Adrenal gland (tissue), 12 donors: ENCODE data around the gene RIC8A. TPM values are rescaled to one million over a fixed set of nuclear protein-coding genes. Genes with fewer than 3 reads are reported as not detected.

Source experiments
- DNase-seq, 7 donors: peaks; one replicate each; pipeline ENCODE4 v3.0.0-alpha.2; 2019 to 2020
- H3K27ac ChIP-seq, 5 donors: fragments of 200-600 bp; sonication (generic) in 4 of 5; 1 replicate in 3 of 5; 2 replicates in 2 of 5; pipeline versions ENCODE4 v1.5.1 to v1.8.0; 2016 to 2020; ENCODE audit warnings: mild to moderate bottlenecking in 1 of 5
- H3K27me3 ChIP-seq: fragments of 200-600 bp; 2 replicates; pipeline ENCODE4 v1.8.0; 2021
- H3K36me3 ChIP-seq, 2 donors: fragments of 200-600 bp; replicated peaks in 1 of 2; 1 replicate in 1 of 2; 2 replicates in 1 of 2; pipeline versions ENCODE4 v1.5.1 to v1.8.0; 2018 to 2022
- H3K4me1 ChIP-seq, 2 donors: fragments of 200-600 bp; replicated peaks in 1 of 2; 1 replicate in 1 of 2; 2 replicates in 1 of 2; pipeline versions ENCODE4 v1.5.1 to v1.8.0; 2018 to 2021
- H3K4me3 ChIP-seq, 4 donors: fragments of 200-600 bp; sonication (generic) in 3 of 4; one replicate each; pipeline ENCODE4 v1.5.1; 2016 to 2018
- H3K9me3 ChIP-seq, 3 donors: fragments of 200-600 bp; sonication (generic) in 1 of 3; replicated peaks in 1 of 3; 1 replicate in 2 of 3; 2 replicates in 1 of 3; pipeline versions ENCODE4 v1.5.1 to v1.8.0; 2016 to 2021
- POLR2A ChIP-seq, 2 donors: fragments of 450-650 bp; IDR thresholded peaks; one replicate each; pipeline ENCODE4 v1.6.1; 2017; ENCODE audit warnings: antibody characterized with exemption in 2 of 2, mild to moderate bottlenecking in 2 of 2, moderate library complexity in 1 of 2
- WGBS, 4 donors: extraction: QIAGEN DNeasy Blood & Tissue Kit in 2 of 4; methylation state at CpG; one replicate each; pipeline versions ENCODE4 v1.1.5 to v1.1.7; 2013 to 2017; 5-methylcytosine and 5-hydroxymethylcytosine counted together
- intact Hi-C, 2 donors: fragments of 100-400 bp; cut with DNase I; formaldehyde crosslinking; loops; one replicate each; pipeline versions ENCODE4 v1.14.1 to v1.15.0; 2022 to 2023
- polyA plus RNA-seq, 3 donors: library from polyadenylated mRNA; stranded (reverse); fragments of 200-250 nt in 2 of 3; fragments of 350-450 nt in 1 of 3; fragmentation: Illumina TruSeq in 1 of 3; extraction: RNeasy Lipid Tissue Mini Kit (QIAGEN cat#74804) in 1 of 3; gene quantifications; one replicate each; pipeline ENCODE4 v1.2.3, GENCODE V29; 2013 to 2014
- total RNA-seq, 9 donors: library from RNA; depleted of rRNA in 4 of 9; stranded (reverse); fragments of >200 nt in 4 of 9; fragments of 120-200 nt in 1 of 9; fragmentation: NEBNext Ultra II Directional in 1 of 9; extraction: Animal tissue kit (Norgen Biotek cat#: 25700) in 1 of 9; gene quantifications; one replicate each; pipeline versions ENCODE4 v1.1.0 to v1.2.4, GENCODE V29; 2013 to 2023
- TF ChIP-seq, protein P1 (sequence below), 6 experiments: fragments of 450-650 bp in 4 of 6; fragments of 200-600 bp in 2 of 6; sonication (generic) in 1 of 6; IDR thresholded peaks; 1 replicate in 5 of 6; 2 replicates in 1 of 6; pipeline versions ENCODE4 v1.5.1 to v1.8.0; 2016 to 2021; ENCODE audit warnings: antibody characterized with exemption in 6 of 6, mild to moderate bottlenecking in 2 of 6, moderate library complexity in 1 of 6
- donor health status: healthy with polysubstance abuse.
- donor health status: Bipolar disorder and iron deficiency.
- donor health status: DM: yes; HTN: yes; CAD: no.
- donor health status: DM: no; HTN: no; CAD: no.
- donor health status: DM: no; HTN: no; CAD: no.
- donor health status: DM: yes; HTN: yes; CAD: no.

Gene RIC8A
- total and polyA plus RNA-seq, 12 donors = 60.9 to 105 (median 79.1) TPM

DNA sequence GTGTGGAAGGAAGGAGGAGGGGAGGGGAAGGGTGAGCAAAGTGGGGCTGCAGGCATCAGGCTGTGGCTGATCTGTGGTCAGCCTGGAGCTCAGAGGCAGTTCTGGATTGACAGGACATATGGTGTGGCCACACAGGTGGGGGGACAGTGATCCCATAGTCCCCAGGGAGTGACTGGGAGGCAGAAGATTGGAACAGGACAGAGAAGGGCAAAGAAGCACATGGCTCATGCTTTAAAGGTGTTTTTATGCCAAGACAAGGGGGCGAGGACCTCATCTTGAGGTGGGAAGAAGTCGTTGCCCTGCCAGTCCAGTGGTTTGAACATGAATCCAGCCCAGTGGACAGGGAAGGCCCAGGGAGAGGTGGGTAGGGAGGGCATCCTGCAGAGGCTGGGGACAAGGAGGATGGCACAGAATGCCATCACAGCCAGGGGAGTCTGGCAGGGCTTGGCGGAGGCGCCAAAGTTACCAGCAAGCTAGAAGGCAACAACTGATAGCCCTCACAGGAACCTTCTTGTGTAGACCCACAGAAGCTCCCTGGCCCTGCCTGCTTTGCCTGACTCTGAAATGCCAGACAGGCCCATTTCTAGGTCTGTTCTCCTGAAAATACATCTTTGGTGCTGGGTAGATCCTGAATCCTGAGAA, 3.4 kb upstream of the RIC8A start:
- no peaks in the 10 kb centered on the region for H3K27me3 ChIP-seq
- intact Hi-C loops = no loop called here
- no peaks in the 10 kb centered on the region for H3K9me3 ChIP-seq
- H3K36me3 ChIP-seq = peaks cover 0 to 33% of the 10 kb centered on the region in 2 donors
- no peak overlapping the region for H3K27ac ChIP-seq
- H3K4me3 ChIP-seq = no peak overlapping the region
- DNase-seq = peak in 2 of 7 donors; percentile 10 to 52
- H3K4me1 ChIP-seq = peaks cover 8 to 34% of the 10 kb centered on the region in 2 donors
- WGBS, 4 donors = 81 to 98% (median 94%) methylated on average over 4 of the region's 4 CpGs
- TF ChIP-seq, protein P1, sequence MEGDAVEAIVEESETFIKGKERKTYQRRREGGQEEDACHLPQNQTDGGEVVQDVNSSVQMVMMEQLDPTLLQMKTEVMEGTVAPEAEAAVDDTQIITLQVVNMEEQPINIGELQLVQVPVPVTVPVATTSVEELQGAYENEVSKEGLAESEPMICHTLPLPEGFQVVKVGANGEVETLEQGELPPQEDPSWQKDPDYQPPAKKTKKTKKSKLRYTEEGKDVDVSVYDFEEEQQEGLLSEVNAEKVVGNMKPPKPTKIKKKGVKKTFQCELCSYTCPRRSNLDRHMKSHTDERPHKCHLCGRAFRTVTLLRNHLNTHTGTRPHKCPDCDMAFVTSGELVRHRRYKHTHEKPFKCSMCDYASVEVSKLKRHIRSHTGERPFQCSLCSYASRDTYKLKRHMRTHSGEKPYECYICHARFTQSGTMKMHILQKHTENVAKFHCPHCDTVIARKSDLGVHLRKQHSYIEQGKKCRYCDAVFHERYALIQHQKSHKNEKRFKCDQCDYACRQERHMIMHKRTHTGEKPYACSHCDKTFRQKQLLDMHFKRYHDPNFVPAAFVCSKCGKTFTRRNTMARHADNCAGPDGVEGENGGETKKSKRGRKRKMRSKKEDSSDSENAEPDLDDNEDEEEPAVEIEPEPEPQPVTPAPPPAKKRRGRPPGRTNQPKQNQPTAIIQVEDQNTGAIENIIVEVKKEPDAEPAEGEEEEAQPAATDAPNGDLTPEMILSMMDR (IDR thresholded peaks at IDR 0.05) = no peak
- TF ChIP-seq POLR2A (IDR thresholded peaks at IDR 0.05) = no peak

GRCh38 chr11:204587-205109, 2.9 kb upstream of the RIC8A start:
- intact Hi-C loops = no loop called here
- Histone ChIP-seq H3K4me1 (peaks cover 13 to 40% of the 10 kb centered on the region in 2 donors), H3K36me3 (peaks cover 0 to 36% of the 10 kb centered on the region in 2 donors), H3K27me3 (no peaks in the 10 kb centered on the region), H3K27ac (no peak overlapping the region), H3K9me3 (no peaks in the 10 kb centered on the region), H3K4me3 (no peak overlapping the region)
- WGBS, 4 donors = 67 to 84% (median 79%) methylated on average over 6 to 12 of the region's 12 CpGs
- DNase-seq = peak in 2 of 7 donors; percentile 21 to 51
- TF ChIP-seq, protein P1 (IDR thresholded peaks at IDR 0.05) = no peak
- no peak for TF ChIP-seq POLR2A (IDR thresholded peaks at IDR 0.05)

- intact Hi-C loops = no loop called here
- peak in 2 of 7 donors; percentile 10 to 51 for DNase-seq
- H3K4me1 ChIP-seq = peaks cover 19 to 48% of the 10 kb centered on the region in 2 donors
These were observed 2.1 kb upstream of the RIC8A start for GRCh38 chr11:205221-206001.

More at GRCh38 chr11:205221-206001, 2.1 kb upstream of the RIC8A start:
- TF ChIP-seq, protein P1 (IDR thresholded peaks at IDR 0.05) = no peak
- no peak for TF ChIP-seq POLR2A (IDR thresholded peaks at IDR 0.05)
- peaks cover 0 to 43% of the 10 kb centered on the region in 2 donors for H3K36me3 ChIP-seq
- no peak overlapping the region for H3K27ac ChIP-seq
- WGBS, 4 donors = 87 to 91% (median 88%) methylated on average over 15 to 16 of the region's 16 CpGs
- H3K9me3 ChIP-seq = no peaks in the 10 kb centered on the region
- H3K27me3 ChIP-seq = no peaks in the 10 kb centered on the region
- peak overlapping the region in 1 of 4 donors; percentile 92 for H3K4me3 ChIP-seq
